Lower leg skin (tissue), 4 donors: ENCODE results near the gene GSDMA. TPM values are rescaled to one million over a fixed set of nuclear protein-coding genes. Genes with fewer than 3 reads are reported as not detected.

Experiments
- DNase-seq, 2 donors: peaks; one replicate each; pipeline ENCODE4 v3.0.0-alpha.2; 2019; ENCODE audit warnings: low spot score in 2 of 2
- H3K4me3 ChIP-seq: fragments of 200-600 bp; sonication (generic); 2 replicates; pipeline ENCODE4 v1.5.1; 2017; ENCODE audit warnings: mild to moderate bottlenecking, low read depth; ENCODE audit not compliant: poor library complexity, severe bottlenecking
- POLR2A ChIP-seq, 2 donors: fragments of 450-650 bp; IDR thresholded peaks; one replicate each; pipeline ENCODE4 v1.6.1; 2016 to 2017; ENCODE audit warnings: antibody characterized with exemption in 2 of 2, mild to moderate bottlenecking in 1 of 2, moderate library complexity in 1 of 2
- WGBS, 2 donors: methylation state at CpG; one replicate each; pipeline ENCODE4 v1.1.5; 2018; 5-methylcytosine and 5-hydroxymethylcytosine counted together
- intact Hi-C: fragments of 100-400 bp; cut with DNase I; formaldehyde crosslinking; loops from one replicate; pipeline ENCODE4 v1.15.0; 2023; ENCODE audit warnings: low total_unique reads
- total RNA-seq, 4 donors: library from RNA; depleted of rRNA; stranded (reverse); fragments of >200 nt; gene quantifications; one replicate each; pipeline ENCODE4 v1.1.0, GENCODE V29; 2016
- TF ChIP-seq, protein P1 (sequence below), 3 donors: fragments of 450-650 bp; IDR thresholded peaks; one replicate each; pipeline ENCODE4 v1.5.1; 2016; ENCODE audit warnings: antibody characterized with exemption in 3 of 3, mild to moderate bottlenecking in 3 of 3, moderate library complexity in 2 of 3

GSDMA gene
- total RNA-seq, 4 donors from 2014 or later = 146 to 271 (median 163) TPM

DNA sequence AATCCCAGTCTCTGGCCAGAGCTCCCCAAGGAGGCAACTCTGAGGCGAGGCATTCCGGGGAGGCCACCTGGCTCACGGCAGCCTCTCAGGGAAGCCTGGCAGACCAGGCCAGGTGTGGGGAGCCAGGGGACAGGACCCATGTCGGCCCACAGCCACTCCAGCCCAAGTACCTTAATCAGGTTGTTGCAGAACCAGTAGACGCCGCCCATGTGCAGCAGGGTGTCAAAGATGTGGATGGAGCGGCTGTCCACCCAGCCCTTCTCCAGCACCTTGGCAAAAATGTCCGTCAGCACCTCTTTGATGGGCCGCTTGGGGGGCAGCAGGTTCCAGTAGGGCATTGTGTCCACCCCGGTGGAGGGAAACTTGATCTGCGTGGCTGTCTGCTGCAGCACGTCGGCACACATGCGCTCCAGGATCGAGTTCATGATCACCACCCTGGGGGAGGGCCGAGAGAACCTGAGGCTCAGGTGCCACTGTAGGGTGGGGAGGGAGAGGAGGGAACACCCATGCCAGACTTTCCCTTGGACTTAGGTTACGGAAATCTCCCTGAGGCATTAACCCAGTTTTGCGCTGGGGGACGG is 60.2 kb downstream of the GSDMA start:
- intact Hi-C loops = loop anchor here (10.0 kb wide), 1 partner anchor 272 kb away; no protein-coding TSS in a partner anchor
- no peak for DNase-seq
- TF ChIP-seq, protein P1, sequence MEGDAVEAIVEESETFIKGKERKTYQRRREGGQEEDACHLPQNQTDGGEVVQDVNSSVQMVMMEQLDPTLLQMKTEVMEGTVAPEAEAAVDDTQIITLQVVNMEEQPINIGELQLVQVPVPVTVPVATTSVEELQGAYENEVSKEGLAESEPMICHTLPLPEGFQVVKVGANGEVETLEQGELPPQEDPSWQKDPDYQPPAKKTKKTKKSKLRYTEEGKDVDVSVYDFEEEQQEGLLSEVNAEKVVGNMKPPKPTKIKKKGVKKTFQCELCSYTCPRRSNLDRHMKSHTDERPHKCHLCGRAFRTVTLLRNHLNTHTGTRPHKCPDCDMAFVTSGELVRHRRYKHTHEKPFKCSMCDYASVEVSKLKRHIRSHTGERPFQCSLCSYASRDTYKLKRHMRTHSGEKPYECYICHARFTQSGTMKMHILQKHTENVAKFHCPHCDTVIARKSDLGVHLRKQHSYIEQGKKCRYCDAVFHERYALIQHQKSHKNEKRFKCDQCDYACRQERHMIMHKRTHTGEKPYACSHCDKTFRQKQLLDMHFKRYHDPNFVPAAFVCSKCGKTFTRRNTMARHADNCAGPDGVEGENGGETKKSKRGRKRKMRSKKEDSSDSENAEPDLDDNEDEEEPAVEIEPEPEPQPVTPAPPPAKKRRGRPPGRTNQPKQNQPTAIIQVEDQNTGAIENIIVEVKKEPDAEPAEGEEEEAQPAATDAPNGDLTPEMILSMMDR (IDR thresholded peaks at IDR 0.05) = no peak
- TF ChIP-seq POLR2A (IDR thresholded peaks at IDR 0.05) = no peak
- H3K4me3 ChIP-seq = no peak overlapping the region
- WGBS, 2 donors = 86 to 89% methylated on average over 10 to 17 of the region's 19 CpGs

DNA sequence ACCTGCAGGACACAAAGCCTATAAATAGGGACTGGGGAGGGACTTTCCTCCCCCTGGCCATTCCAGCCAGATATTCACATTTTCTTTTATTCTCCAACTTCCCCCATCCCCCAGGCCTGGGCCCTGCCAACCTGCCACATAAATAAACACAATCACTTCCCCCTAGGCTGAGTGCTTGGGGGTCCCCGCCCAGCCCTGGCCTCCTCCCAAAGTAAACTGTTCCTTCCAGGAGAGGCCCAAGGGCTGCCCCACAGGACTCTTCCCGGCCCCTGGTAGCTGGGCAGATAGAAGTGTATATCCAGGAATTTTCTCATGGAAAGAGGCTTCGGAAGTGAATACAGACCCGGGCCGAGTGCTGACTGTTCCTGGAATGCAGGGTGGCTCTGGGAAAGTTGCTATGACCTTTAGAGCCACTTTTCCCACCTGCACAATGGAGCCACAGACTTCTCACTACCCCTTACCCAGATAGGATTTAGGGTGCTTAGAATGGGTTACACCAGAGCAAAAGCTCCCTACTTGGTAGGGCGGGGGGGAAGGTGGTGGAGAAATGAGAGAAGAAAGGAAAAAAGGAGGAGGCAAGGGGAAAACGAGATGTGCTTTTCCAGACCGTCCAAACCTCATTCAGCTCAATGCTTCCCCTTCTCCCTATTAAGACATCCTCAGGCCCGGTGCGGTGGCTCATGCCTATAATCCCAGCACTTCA is 60.9 kb downstream of the GSDMA start:
- no peak overlapping the region for H3K4me3 ChIP-seq
- 69 to 74% methylated on average over 10 of the region's 10 CpGs for WGBS, 2 donors
- intact Hi-C loops = loop anchor here (10.0 kb wide), 1 partner anchor 271 kb away; no protein-coding TSS in a partner anchor
- TF ChIP-seq POLR2A (IDR thresholded peaks at IDR 0.05) = no peak
- TF ChIP-seq, protein P1 (IDR thresholded peaks at IDR 0.05) = no peak
- no peak for DNase-seq

DNA sequence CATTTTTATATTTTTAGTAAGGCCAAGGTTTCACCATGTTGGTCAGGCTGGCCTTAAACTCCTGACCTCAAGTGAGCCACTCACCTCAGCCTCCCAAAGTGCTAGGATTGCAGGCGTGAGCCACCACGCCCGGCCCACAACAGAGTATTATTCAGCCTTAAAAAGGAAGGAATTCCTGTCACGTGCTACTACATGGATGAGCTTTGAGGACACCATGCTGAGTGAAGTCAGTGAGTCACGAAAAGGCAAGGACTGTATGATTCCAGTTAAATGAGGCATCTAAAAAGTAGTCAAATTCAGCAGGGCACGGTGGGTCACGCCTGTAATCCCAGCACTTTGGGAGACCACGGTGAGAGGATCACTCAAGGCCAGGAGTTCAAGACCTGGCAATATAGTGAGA is 62.1 kb downstream of the GSDMA start:
- intact Hi-C loops = loop anchor here (10.0 kb wide), 1 partner anchor 270 kb away; no protein-coding TSS in a partner anchor
- DNase-seq = no peak
- TF ChIP-seq, protein P1 (IDR thresholded peaks at IDR 0.05) = no peak
- TF ChIP-seq POLR2A (IDR thresholded peaks at IDR 0.05) = no peak
- no peak overlapping the region for H3K4me3 ChIP-seq
- WGBS, 2 donors = 88 to 93% methylated on average over 8 of the region's 8 CpGs

DNA sequence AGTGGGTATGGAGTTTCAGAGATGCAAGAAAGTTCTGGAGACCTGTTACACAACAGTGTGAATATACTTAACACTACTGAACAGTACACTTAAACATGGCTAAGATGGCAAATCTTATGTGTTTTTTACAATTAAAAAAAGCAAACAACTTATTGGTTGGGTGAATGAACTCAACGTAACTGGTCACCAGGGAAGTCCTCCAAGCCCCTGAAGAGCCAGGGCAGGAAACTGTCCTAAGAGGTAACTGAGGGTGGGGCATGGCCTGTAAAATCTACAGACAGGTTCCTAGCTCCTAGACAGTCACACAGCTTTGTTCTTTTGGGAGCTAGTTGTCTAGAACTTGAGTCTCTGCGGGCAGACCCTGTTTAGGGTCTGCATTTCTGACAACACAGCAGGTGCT is 62.8 kb downstream of the GSDMA start:
- TF ChIP-seq, protein P1 (IDR thresholded peaks at IDR 0.05) = no peak
- no peak for TF ChIP-seq POLR2A (IDR thresholded peaks at IDR 0.05)
- no peak for DNase-seq
- intact Hi-C loops = loop anchor here (10.0 kb wide), 1 partner anchor 269 kb away; no protein-coding TSS in a partner anchor
- 66% methylated on average over 2 of the region's 2 CpGs for WGBS, 2 donors
- no peak overlapping the region for H3K4me3 ChIP-seq

DNA sequence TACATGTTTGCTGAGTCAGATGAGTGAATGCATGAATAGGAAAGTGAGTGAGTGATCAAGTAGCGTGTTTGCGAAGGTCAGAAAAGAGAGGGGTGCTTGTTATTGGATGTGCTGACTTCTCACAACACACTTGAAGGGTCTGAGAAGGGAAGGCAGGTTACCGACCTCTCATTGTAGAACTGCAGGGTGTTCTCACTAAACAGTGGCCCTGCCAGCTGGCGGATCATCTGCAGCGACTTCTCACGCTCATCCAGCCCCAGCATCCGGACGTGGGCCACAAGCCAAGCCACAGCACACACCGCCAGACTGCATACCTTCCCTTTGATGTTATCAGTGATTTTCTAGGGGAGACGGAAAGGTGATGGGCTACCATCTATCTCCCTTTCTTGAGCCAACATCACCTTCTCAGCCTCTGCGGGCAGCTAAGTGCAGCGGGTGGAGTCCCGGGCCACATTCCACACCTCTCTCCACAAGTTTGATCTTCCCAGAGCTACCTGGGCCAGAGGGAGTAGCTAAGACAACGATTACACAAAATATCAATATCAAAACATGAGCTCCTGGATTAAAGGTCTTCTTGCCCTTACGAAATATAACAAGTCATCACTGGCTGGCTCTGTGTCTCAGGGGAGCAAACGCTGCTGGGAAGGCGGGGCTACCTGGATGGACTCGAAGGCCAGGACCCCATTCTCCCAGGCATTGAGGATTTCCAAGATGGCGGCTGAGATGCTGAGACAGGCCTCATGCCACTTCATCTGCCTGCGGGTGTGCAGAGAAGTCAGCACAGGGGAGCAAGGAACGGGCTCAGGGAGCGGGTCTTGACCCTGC is 63.4 kb downstream of the GSDMA start:
- H3K4me3 ChIP-seq = no peak overlapping the region
- 49 to 65% methylated on average over 22 of the region's 22 CpGs for WGBS, 2 donors
- TF ChIP-seq POLR2A (IDR thresholded peaks at IDR 0.05) = no peak
- TF ChIP-seq, protein P1 (IDR thresholded peaks at IDR 0.05) = no peak
- intact Hi-C loops = loop anchor here (10.0 kb wide), 1 partner anchor 269 kb away; no protein-coding TSS in a partner anchor
- DNase-seq = no peak
